NCI-H345 (cell line): Measurements from ENCODE around the gene SLC39A9.
A peak's percentile ranks its signal among the peaks of the same experiment; 100 is the strongest.
"Not testable (repeated sequence)": the region's sequence is repeated elsewhere in the genome, so short reads cannot be mapped to it uniquely, and the experiment has no call there.

Experiments used
- DNase-seq: peaks from one replicate; lab custom pipeline; 2025; lab: John Stamatoyannopoulos, UW

The SLC39A9 gene

GRCh38 chr14:69478055-69478454 lies 79.6 kb downstream of the SLC39A9 start:
- DNase-seq = not testable (repeated sequence)

- no peak for DNase-seq
Observed at GRCh38 chr14:69479696-69480095, 81.2 kb downstream of the SLC39A9 start.

GRCh38 chr14:69480136-69480535 lies 81.6 kb downstream of the SLC39A9 start:
- no peak for DNase-seq

GRCh38 chr14:69481815-69482568 lies 83.5 kb downstream of the SLC39A9 start:
- DNase-seq = no peak

GRCh38 chr14:69483765-69484443 lies 85.4 kb downstream of the SLC39A9 start:
- peak; percentile 18 for DNase-seq

- DNase-seq = peak; percentile 13
Observed at GRCh38 chr14:69484444-69485314, 86.2 kb downstream of the SLC39A9 start, which contains the start of gene PLEKHD1. Gene PLEKHD1, plus strand, starts transcription at chr14:69484728. Its CDS starts 238 bp downstream, at chr14:69484966.

GRCh38 chr14:69485315-69485660 lies 86.8 kb downstream of the SLC39A9 start:
- DNase-seq = no peak

GRCh38 chr14:69485701-69486100 lies 87.2 kb downstream of the SLC39A9 start:
- DNase-seq = no peak

GRCh38 chr14:69487226-69487625 lies 88.7 kb downstream of the SLC39A9 start:
- no peak for DNase-seq

GRCh38 chr14:69487771-69488170 lies 89.3 kb downstream of the SLC39A9 start:
- DNase-seq = no peak

GRCh38 chr14:69489495-69489894 lies 91.0 kb downstream of the SLC39A9 start:
- DNase-seq = no peak

- DNase-seq = no peak
Observed at GRCh38 chr14:69490219-69490918, 91.9 kb downstream of the SLC39A9 start.

GRCh38 chr14:69491193-69491592 lies 92.7 kb downstream of the SLC39A9 start:
- no peak for DNase-seq

GRCh38 chr14:69493038-69493437 lies 94.5 kb downstream of the SLC39A9 start:
- DNase-seq = no peak

GRCh38 chr14:69493791-69494190 lies 95.3 kb downstream of the SLC39A9 start:
- no peak for DNase-seq

GRCh38 chr14:69495341-69495921 lies 96.9 kb downstream of the SLC39A9 start:
- no peak for DNase-seq

GRCh38 chr14:69497866-69498265 lies 99.4 kb downstream of the SLC39A9 start:
- not testable (repeated sequence) for DNase-seq

- not testable (repeated sequence) for DNase-seq
Observed at GRCh38 chr14:69498286-69498685, 99.8 kb downstream of the SLC39A9 start.

- DNase-seq = no peak
Observed at GRCh38 chr14:69499436-69499835, 100.9 kb downstream of the SLC39A9 start.

GRCh38 chr14:69500096-69500495 lies 101.6 kb downstream of the SLC39A9 start:
- no peak for DNase-seq

- no peak for DNase-seq
Observed at GRCh38 chr14:69500736-69501135, 102.2 kb downstream of the SLC39A9 start.
